OCI-LY7 (cell line): ENCODE measurements around the gene GSTO1.

Source experiments
- CTCF ChIP-seq: fragments of 200-600 bp; sonication (generic); conservative IDR thresholded peaks from 2 replicates; pipeline ENCODE4 v1.5.1; 2014; ENCODE audit warnings: mild to moderate bottlenecking, antibody characterized with exemption, low read length, moderate library complexity, mixed read lengths
- EZH2phosphoT487 ChIP-seq: fragments of 200-600 bp; sonication (generic); IDR thresholded peaks from 2 replicates; pipeline ENCODE4 v1.6.1; 2018; ENCODE audit warnings: low read depth, borderline replicate concordance, mild to moderate bottlenecking, mixed run types, antibody characterized with exemption, low read length, moderate library complexity, mixed read lengths

DNA sequence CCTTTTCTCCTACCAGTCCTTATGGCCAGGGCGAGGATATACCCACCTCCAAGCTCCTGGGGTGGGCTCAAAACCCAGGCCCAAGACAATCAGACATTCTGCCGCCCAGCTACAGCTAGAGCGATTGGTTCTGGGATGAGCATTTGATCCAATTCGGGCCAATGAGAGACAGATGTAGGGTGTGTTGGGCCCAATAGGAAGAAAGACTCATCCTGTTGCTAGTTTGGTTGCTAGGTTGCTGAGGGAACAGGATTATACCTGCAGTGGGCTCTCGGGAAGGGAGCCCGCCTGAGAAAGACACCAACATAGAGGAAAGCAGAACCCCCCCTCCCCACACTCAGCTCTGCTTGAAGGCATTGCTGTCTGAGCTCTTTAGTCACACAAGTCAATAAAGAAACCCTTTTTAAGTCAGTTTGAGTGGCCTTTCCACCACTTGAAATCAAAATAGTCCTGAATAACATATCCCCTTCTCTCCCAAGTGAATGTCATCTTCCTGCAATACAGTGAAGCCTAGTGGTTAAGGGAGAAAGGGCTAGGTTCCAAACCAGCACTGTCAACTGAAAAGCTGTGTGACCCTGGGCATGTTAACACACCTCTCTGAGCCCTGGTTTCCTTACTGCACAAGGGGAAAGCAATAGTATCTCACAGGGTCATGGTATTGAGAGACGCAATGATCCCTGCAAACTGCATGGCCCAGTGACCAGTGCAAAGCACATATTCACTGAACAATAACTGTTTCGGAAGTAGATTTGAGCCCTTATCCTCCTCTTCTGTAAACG lies 61.8 kb downstream of the GSTO1 start:
- no peak for TF ChIP-seq CTCF
- TF ChIP-seq EZH2phosphoT487: no peak
